A549 (cell line): ENCODE measurements around the gene ADPGK. TPM values are rescaled to one million over a fixed set of nuclear protein-coding genes. Genes with fewer than 3 reads are reported as not detected.

Experiments
- ATAC-seq, 2 experiments: fragments of 200-7000 bp in 1 of 2; fragments of >200 bp in 1 of 2; cut with Nextera tagmentation in 1 of 2; cut with Tn5 transposase in 1 of 2; 3 replicates each; pipeline versions ENCODE4 v1.8.0 to v1.9.1; 2018 to 2020; ENCODE audit warnings: mild to moderate bottlenecking in 1 of 2, moderate library complexity in 1 of 2
- CTCF ChIA-PET: fragments of 300-600 bp; sonication (Branson Sonifier 250); formaldehyde crosslinking; extraction: SDS; loops from one replicate; lab custom pipeline; 2021; ENCODE audit warnings: antibody characterized with exemption, inconsistent platforms; lab: Yijun Ruan, JAX
- POLR2A ChIA-PET: fragments of 350-600 bp; formaldehyde crosslinking; extraction: SDS; loops from one replicate; lab custom pipeline; 2021; ENCODE audit warnings: antibody characterized with exemption, inconsistent platforms; lab: Yijun Ruan, JAX
- DNase-seq, 2 experiments: peaks; one replicate each; pipeline versions ENCODE4 v3.0.0 to v3.0.0-alpha.2; 2011 to 2016; ENCODE audit warnings: low read depth in 1 of 2, low spot score in 1 of 2
- FAIRE-seq: peaks from 2 replicates; lab custom pipeline; 2011; peaks lifted over from hg19 to GRCh38; lab: Jason Lieb, UNC
- H3K27ac ChIP-seq, 2 experiments: fragments of >200 bp; sonication (Bioruptor Twin); formaldehyde crosslinking; 3 replicates each; pipeline ENCODE4 v1.5.1; 2016 to 2017
- H3K4me1 ChIP-seq: fragments of >200 bp; sonication (Bioruptor Twin); formaldehyde crosslinking; 3 replicates; pipeline ENCODE4 v1.6.1; 2016
- H3K4me2 ChIP-seq: fragments of >200 bp; sonication (Bioruptor Twin); formaldehyde crosslinking; 3 replicates; pipeline ENCODE4 v1.6.1; 2016
- H3K4me3 ChIP-seq: fragments of >200 bp; sonication (Bioruptor Twin); formaldehyde crosslinking; 3 replicates; pipeline ENCODE4 v1.5.1; 2016
- H3K9me3 ChIP-seq: fragments of >200 bp; sonication (Bioruptor Twin); formaldehyde crosslinking; 3 replicates; pipeline ENCODE4 v1.6.1; 2016
- CBX8 ChIP-seq: fragments of 200-600 bp; sonication (generic); IDR thresholded peaks from 2 replicates; pipeline ENCODE4 v1.6.1; 2016
- CEBPB ChIP-seq, 2 experiments: fragments of >200 bp in 1 of 2; sonication (Bioruptor Twin) in 1 of 2; formaldehyde crosslinking in 1 of 2; IDR thresholded peaks; 2 replicates each; pipeline ENCODE4 v1.6.1; 2012 to 2016
- EHMT2 ChIP-seq: fragments of 200-600 bp; sonication (generic); IDR thresholded peaks from 2 replicates; pipeline ENCODE4 v1.6.1; 2016; ENCODE audit warnings: antibody characterized with exemption, low read depth, mild to moderate bottlenecking, moderate library complexity
- FOSL2 ChIP-seq, 2 experiments: fragments of 450-650 bp in 1 of 2; fragments of >200 bp in 1 of 2; sonication (Bioruptor Twin) in 1 of 2; formaldehyde crosslinking; IDR thresholded peaks; 2 replicates each; pipeline versions ENCODE4 v1.5.0 to v1.6.1; 2016 to 2020; ENCODE audit warnings: mild to moderate bottlenecking in 1 of 2, moderate library complexity in 1 of 2
- JUNB ChIP-seq: fragments of >200 bp; sonication (Bioruptor Twin); formaldehyde crosslinking; IDR thresholded peaks from 2 replicates; pipeline ENCODE4 v1.6.1; 2016
- MAFK ChIP-seq: fragments of 450-650 bp; IDR thresholded peaks from 2 replicates; pipeline ENCODE4 v1.6.1; 2014; ENCODE audit not compliant: partially characterized antibody
- MAZ ChIP-seq: fragments of 150-350 bp; IDR thresholded peaks from 2 replicates; pipeline ENCODE4 v1.6.1; 2014; ENCODE audit warnings: antibody characterized with exemption, low read depth, low read length, borderline replicate concordance
- POLR2A ChIP-seq: IDR thresholded peaks from 2 replicates; pipeline ENCODE4 v1.6.1; 2012; ENCODE audit warnings: mild to moderate bottlenecking, low read length
- RCOR1 ChIP-seq: fragments of 150-350 bp; IDR thresholded peaks from 2 replicates; pipeline ENCODE4 v1.6.1; 2014; ENCODE audit warnings: antibody characterized with exemption, low read length, low read depth
- RNF2 ChIP-seq: fragments of 200-600 bp; sonication (generic); IDR thresholded peaks from 2 replicates; pipeline ENCODE4 v1.6.1; 2016; ENCODE audit warnings: low read depth, mild to moderate bottlenecking, antibody characterized with exemption, moderate library complexity, borderline replicate concordance
- ZC3H11A ChIP-seq: fragments of 450-650 bp; IDR thresholded peaks from 2 replicates; pipeline ENCODE4 v1.6.1; 2014; ENCODE audit warnings: antibody characterized with exemption, mild to moderate bottlenecking
- ZFP36 ChIP-seq: fragments of 450-650 bp; IDR thresholded peaks from 2 replicates; pipeline ENCODE4 v1.6.1; 2014; ENCODE audit warnings: borderline replicate concordance; ENCODE audit not compliant: partially characterized antibody
- WGBS: methylation state at CpG from one replicate; pipeline ENCODE4 v1.1.6; 2017; ENCODE audit errors: missing lambda C conversion rate; 5-methylcytosine and 5-hydroxymethylcytosine counted together
- polyA plus RNA-seq, 4 experiments: library from polyadenylated mRNA; depleted of rRNA in 3 of 4; stranded (reverse); fragments of >200 nt; fragmentation: RNase III in 1 of 4; extraction: RNeasy Plus Mini Kit Qiagen cat#74134 plus additional on column Dnase treatment in 1 of 4; gene quantifications; 2 replicates in 3 of 4; 3 replicates in 1 of 4; pipeline ENCODE4 v1.2.3, GENCODE V29; 2011 to 2017
- TF ChIP-seq, protein P1 (sequence below): IDR thresholded peaks from 2 replicates; pipeline ENCODE4 v1.6.1; 2012; ENCODE audit warnings: low read depth, borderline replicate concordance
- TF ChIP-seq, protein P2 (sequence below): fragments of >200 bp; sonication (Bioruptor Twin); formaldehyde crosslinking; IDR thresholded peaks from 2 replicates; pipeline ENCODE4 v1.6.1; 2016
- TF ChIP-seq, protein P3 (sequence below): fragments of 200-600 bp; sonication (generic); IDR thresholded peaks from 2 replicates; pipeline ENCODE4 v1.6.1; 2016; ENCODE audit warnings: antibody characterized with exemption, mild to moderate bottlenecking, moderate library complexity
- TF ChIP-seq, protein P4 (sequence below): fragments of >200 bp; sonication (Bioruptor Twin); formaldehyde crosslinking; IDR thresholded peaks from 3 replicates; pipeline ENCODE4 v1.5.1; 2016

Gene ADPGK
- polyA plus RNA-seq, 2 of the 4 experiments (the other 2 are of a cell fraction) = 56.6 to 98.3 TPM

DNA sequence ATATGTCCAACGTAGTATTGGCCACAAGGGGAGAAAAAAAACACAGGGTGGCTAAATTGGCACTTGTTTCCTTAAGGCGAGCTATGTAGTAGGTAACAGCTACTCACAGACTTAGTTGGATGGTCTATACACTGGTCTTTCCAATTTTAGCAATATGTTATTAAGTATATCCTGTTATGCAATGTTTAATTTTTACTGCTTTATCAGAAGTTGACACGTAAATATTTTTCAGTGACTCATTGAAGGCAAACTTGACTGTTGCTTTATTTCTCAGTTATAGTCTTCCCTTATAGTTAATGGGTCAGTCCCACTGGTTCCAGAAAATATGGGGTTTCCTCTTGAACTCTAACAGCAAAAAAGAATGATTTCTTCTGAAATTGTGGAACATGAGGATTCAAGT lies 46.5 kb downstream of the ADPGK start (continued):
- TF ChIP-seq EHMT2 (no peak), RCOR1 (no peak), FOSL2 (IDR thresholded peaks at IDR 0.05) (no peak), FOSL2 (CRISPR knock-in tag; IDR thresholded peaks at IDR 0.05) (no peak)
- TF ChIP-seq, protein P1, sequence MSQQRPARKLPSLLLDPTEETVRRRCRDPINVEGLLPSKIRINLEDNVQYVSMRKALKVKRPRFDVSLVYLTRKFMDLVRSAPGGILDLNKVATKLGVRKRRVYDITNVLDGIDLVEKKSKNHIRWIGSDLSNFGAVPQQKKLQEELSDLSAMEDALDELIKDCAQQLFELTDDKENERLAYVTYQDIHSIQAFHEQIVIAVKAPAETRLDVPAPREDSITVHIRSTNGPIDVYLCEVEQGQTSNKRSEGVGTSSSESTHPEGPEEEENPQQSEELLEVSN = no peak

DNA sequence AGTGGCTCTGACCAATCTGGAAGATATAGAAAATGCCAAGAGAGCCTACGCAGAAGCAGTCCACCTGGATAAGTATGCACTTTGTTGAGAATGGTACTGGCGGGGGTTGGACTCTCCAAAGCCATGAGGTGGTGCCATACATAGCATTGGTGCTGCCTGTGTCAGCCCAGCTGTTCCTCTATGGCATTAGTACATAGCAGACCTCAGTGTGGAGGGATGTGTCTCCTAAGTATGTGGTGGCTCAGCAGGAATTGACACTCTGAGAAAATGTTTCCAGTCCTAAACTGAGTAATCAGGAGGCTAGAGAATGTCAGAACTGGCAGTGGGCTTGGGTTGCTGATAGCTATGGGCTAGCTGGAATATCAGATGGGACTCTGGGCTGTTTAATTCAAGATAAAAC lies 48.4 kb downstream of the ADPGK start:
- H3K4me3 ChIP-seq = no peak overlapping the region
- DNase-seq = no peak
- CTCF ChIA-PET = interaction anchor here (1.4 to 8.6 kb wide), 4 partner anchors 12 to 135 kb away, joined by 3 to 71 read pairs (median 4); no protein-coding TSS in a partner anchor
- POLR2A ChIA-PET = interaction anchor here (0.8 kb wide), 1 partner anchor 1193 kb away, joined by 6 read pairs; no protein-coding TSS in a partner anchor
- 100% methylated on average over 2 of the region's 2 CpGs for WGBS
- no peaks in the 10 kb centered on the region for H3K4me1 ChIP-seq
- H3K27ac ChIP-seq = no peak overlapping the region
- no peak for FAIRE-seq
- TF ChIP-seq POLR2A (no peak), ZC3H11A (no peak), FOSL2 (IDR thresholded peaks at IDR 0.05) (no peak), FOSL2 (CRISPR knock-in tag; IDR thresholded peaks at IDR 0.05) (no peak), RNF2 (no peak)
- ATAC-seq = peak in 1 of 2 experiments; percentile 18; a peak in 1 of 6 replicates
- no peak overlapping the region for H3K4me2 ChIP-seq
- no peaks in the 10 kb centered on the region for H3K9me3 ChIP-seq

DNA sequence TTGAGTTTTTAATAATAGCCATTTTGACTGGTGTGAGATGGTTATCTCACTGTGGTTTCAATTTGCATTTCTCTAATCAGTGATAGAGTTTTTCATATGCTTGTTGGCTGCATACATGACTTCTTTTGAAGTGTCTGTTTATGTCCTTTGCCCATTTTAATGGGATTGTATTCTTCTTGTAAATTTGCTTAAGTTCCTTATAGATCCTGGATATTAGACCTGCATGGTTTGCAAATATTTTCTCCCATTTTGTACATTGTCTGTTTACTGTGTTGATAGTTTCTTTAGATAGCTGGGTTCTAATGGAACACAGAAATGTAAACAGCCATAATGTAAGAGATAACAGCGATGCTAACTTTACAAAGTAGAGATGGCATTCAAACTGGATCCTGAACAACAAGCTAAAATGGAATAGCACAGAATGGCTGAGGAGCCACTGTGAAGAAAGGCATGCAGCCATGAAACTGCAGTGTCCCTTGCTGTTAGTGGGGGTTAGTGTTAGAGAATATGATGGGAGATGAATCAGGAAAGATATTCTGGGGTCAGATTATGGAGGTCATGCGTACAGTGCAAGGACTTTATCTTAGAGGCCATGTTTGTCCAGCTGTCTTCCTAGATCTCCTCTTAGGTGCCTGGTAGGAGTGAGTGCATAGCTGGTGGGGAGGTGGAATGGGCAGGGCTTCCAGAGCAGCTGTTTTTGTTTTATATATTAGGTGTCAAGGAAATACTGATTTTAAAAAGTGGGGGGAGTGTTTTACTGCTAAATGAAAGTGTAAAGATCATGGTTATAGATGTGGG lies 49.4 kb downstream of the ADPGK start:
- peak; percentile 32 for FAIRE-seq
- whole genome bisulfite sequencing = 91% methylated on average over 2 of the region's 2 CpGs

More for the DNA sequence above, 49.4 kb downstream of the ADPGK start:
- ATAC-seq = no peak
- H3K4me1 ChIP-seq = no peaks in the 10 kb centered on the region
- CTCF ChIA-PET = interaction anchor here (1.0 to 8.6 kb wide), 6 partner anchors 9 to 134 kb away, joined by 3 to 71 read pairs (median 4); no protein-coding TSS in a partner anchor
- no peaks in the 10 kb centered on the region for H3K9me3 ChIP-seq
- POLR2A ChIA-PET = no interaction called here
- no peak for DNase-seq
- no peak overlapping the region for H3K4me2 ChIP-seq
- no peak overlapping the region for H3K4me3 ChIP-seq
- TF ChIP-seq ZFP36 = no peak
- no peak for TF ChIP-seq CBX8
- TF ChIP-seq, protein P2, sequence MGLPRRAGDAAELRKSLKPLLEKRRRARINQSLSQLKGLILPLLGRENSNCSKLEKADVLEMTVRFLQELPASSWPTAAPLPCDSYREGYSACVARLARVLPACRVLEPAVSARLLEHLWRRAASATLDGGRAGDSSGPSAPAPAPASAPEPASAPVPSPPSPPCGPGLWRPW = no peak
- TF ChIP-seq MAFK = no peak
- TF ChIP-seq, protein P3, sequence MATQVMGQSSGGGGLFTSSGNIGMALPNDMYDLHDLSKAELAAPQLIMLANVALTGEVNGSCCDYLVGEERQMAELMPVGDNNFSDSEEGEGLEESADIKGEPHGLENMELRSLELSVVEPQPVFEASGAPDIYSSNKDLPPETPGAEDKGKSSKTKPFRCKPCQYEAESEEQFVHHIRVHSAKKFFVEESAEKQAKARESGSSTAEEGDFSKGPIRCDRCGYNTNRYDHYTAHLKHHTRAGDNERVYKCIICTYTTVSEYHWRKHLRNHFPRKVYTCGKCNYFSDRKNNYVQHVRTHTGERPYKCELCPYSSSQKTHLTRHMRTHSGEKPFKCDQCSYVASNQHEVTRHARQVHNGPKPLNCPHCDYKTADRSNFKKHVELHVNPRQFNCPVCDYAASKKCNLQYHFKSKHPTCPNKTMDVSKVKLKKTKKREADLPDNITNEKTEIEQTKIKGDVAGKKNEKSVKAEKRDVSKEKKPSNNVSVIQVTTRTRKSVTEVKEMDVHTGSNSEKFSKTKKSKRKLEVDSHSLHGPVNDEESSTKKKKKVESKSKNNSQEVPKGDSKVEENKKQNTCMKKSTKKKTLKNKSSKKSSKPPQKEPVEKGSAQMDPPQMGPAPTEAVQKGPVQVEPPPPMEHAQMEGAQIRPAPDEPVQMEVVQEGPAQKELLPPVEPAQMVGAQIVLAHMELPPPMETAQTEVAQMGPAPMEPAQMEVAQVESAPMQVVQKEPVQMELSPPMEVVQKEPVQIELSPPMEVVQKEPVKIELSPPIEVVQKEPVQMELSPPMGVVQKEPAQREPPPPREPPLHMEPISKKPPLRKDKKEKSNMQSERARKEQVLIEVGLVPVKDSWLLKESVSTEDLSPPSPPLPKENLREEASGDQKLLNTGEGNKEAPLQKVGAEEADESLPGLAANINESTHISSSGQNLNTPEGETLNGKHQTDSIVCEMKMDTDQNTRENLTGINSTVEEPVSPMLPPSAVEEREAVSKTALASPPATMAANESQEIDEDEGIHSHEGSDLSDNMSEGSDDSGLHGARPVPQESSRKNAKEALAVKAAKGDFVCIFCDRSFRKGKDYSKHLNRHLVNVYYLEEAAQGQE = no peak
- TF ChIP-seq CEBPB (IDR thresholded peaks at IDR 0.05) = no peak
- TF ChIP-seq MAZ = no peak
- TF ChIP-seq JUNB = no peak
- TF ChIP-seq, protein P4, sequence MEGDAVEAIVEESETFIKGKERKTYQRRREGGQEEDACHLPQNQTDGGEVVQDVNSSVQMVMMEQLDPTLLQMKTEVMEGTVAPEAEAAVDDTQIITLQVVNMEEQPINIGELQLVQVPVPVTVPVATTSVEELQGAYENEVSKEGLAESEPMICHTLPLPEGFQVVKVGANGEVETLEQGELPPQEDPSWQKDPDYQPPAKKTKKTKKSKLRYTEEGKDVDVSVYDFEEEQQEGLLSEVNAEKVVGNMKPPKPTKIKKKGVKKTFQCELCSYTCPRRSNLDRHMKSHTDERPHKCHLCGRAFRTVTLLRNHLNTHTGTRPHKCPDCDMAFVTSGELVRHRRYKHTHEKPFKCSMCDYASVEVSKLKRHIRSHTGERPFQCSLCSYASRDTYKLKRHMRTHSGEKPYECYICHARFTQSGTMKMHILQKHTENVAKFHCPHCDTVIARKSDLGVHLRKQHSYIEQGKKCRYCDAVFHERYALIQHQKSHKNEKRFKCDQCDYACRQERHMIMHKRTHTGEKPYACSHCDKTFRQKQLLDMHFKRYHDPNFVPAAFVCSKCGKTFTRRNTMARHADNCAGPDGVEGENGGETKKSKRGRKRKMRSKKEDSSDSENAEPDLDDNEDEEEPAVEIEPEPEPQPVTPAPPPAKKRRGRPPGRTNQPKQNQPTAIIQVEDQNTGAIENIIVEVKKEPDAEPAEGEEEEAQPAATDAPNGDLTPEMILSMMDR = no peak
- no peak overlapping the region for H3K27ac ChIP-seq
